SK-N-SH treated with all-trans-retinoic acid at 6 μM for 48 hours (cell line): Measurements from ENCODE around the gene MC1R.

Experiments used
- ATAC-seq: fragments of 200-7000 bp; cut with Tn5 transposase; 3 replicates; pipeline ENCODE4 v1.9.1; 2020; ENCODE audit warnings: mild to moderate bottlenecking, moderate library complexity
- BACH2 ChIP-seq: fragments of 250-450 bp; sonication (Bioruptor Pico); IDR thresholded peaks from 2 replicates; pipeline ENCODE4 v1.9.0; 2021; ENCODE audit warnings: mild to moderate bottlenecking, borderline replicate concordance
- ESRRG ChIP-seq: fragments of 250-450 bp; sonication (Bioruptor Pico); IDR thresholded peaks from 2 replicates; pipeline ENCODE4 v1.6.1; 2021; ENCODE audit warnings: mild to moderate bottlenecking
- GLIS3 ChIP-seq: fragments of 250-450 bp; sonication (Bioruptor Pico); IDR thresholded peaks from 2 replicates; pipeline ENCODE4 v1.5.0; 2020; ENCODE audit warnings: mild to moderate bottlenecking, moderate library complexity
- ISL1 ChIP-seq: fragments of 250-450 bp; sonication (Bioruptor Pico); IDR thresholded peaks from 2 replicates; pipeline ENCODE4 v2.1.2; 2022; ENCODE audit warnings: mild to moderate bottlenecking, moderate library complexity
- OSR1 ChIP-seq: fragments of 250-450 bp; sonication (Bioruptor Pico); IDR thresholded peaks from 2 replicates; pipeline ENCODE4 v1.8.0; 2022; ENCODE audit warnings: moderate library complexity, mild to moderate bottlenecking, inconsistent platforms
- PPARA ChIP-seq: fragments of 250-450 bp; sonication (Bioruptor Pico); IDR thresholded peaks from 2 replicates; pipeline ENCODE4 v1.5.0; 2020; ENCODE audit warnings: mild to moderate bottlenecking, borderline replicate concordance
- RARB ChIP-seq: fragments of 250-450 bp; sonication (Bioruptor Pico); IDR thresholded peaks from 2 replicates; pipeline ENCODE4 v1.8.0; 2021; ENCODE audit warnings: mild to moderate bottlenecking, moderate library complexity
- SNAI2 ChIP-seq: fragments of 250-450 bp; sonication (Bioruptor Pico); IDR thresholded peaks from 2 replicates; pipeline ENCODE4 v1.5.0; 2020; ENCODE audit warnings: mild to moderate bottlenecking, moderate library complexity
- TCF4 ChIP-seq: fragments of 250-450 bp; sonication (Bioruptor Pico); IDR thresholded peaks from 2 replicates; pipeline ENCODE4 v1.8.0; 2021; ENCODE audit warnings: mild to moderate bottlenecking, moderate library complexity, borderline replicate concordance
- TOX ChIP-seq: fragments of 250-450 bp; sonication (Bioruptor Pico); IDR thresholded peaks from 2 replicates; pipeline ENCODE4 v1.8.0; 2021; ENCODE audit warnings: mild to moderate bottlenecking, moderate library complexity, borderline replicate concordance
- ZFP3 ChIP-seq: fragments of 250-450 bp; sonication (Bioruptor Pico); IDR thresholded peaks from 2 replicates; pipeline ENCODE4 v1.5.0; 2020; ENCODE audit warnings: mild to moderate bottlenecking, moderate library complexity
- ZFP30 ChIP-seq: fragments of 450-650 bp; formaldehyde crosslinking; IDR thresholded peaks from 2 replicates; pipeline ENCODE4 v1.5.0; 2022; ENCODE audit warnings: mild to moderate bottlenecking, moderate library complexity
- ZNF70 ChIP-seq: fragments of 450-650 bp; formaldehyde crosslinking; IDR thresholded peaks from 2 replicates; pipeline ENCODE4 v1.5.0; 2020; ENCODE audit warnings: mild to moderate bottlenecking, moderate library complexity
- ZNF8 ChIP-seq: fragments of 450-650 bp; formaldehyde crosslinking; IDR thresholded peaks from 2 replicates; pipeline ENCODE4 v1.5.0; 2020; ENCODE audit warnings: mild to moderate bottlenecking, moderate library complexity
- TF ChIP-seq, protein P1 (sequence below): fragments of 250-450 bp; sonication (Bioruptor Pico); IDR thresholded peaks from 2 replicates; pipeline ENCODE4 v1.5.0; 2020; ENCODE audit warnings: mild to moderate bottlenecking, moderate library complexity
- TF ChIP-seq, protein P2 (sequence below): fragments of 250-450 bp; sonication (Bioruptor Pico); IDR thresholded peaks from 2 replicates; pipeline ENCODE4 v1.8.0; 2021; ENCODE audit warnings: low read depth, mild to moderate bottlenecking, moderate library complexity, borderline replicate concordance
- TF ChIP-seq, protein P3 (sequence below): fragments of 250-450 bp; sonication (Bioruptor Pico); IDR thresholded peaks from 2 replicates; pipeline ENCODE4 v1.5.1; 2020; ENCODE audit warnings: low read depth, mild to moderate bottlenecking, moderate library complexity
- TF ChIP-seq, protein P4 (sequence below): fragments of 250-450 bp; sonication (Bioruptor Pico); IDR thresholded peaks from 2 replicates; pipeline ENCODE4 v1.5.1; 2021; ENCODE audit warnings: mild to moderate bottlenecking, moderate library complexity
- TF ChIP-seq, protein P5 (sequence below): fragments of 250-450 bp; sonication (Bioruptor Pico); IDR thresholded peaks from 2 replicates; pipeline ENCODE4 v1.8.0; 2020; ENCODE audit warnings: mild to moderate bottlenecking, moderate library complexity, borderline replicate concordance

The MC1R gene

DNA sequence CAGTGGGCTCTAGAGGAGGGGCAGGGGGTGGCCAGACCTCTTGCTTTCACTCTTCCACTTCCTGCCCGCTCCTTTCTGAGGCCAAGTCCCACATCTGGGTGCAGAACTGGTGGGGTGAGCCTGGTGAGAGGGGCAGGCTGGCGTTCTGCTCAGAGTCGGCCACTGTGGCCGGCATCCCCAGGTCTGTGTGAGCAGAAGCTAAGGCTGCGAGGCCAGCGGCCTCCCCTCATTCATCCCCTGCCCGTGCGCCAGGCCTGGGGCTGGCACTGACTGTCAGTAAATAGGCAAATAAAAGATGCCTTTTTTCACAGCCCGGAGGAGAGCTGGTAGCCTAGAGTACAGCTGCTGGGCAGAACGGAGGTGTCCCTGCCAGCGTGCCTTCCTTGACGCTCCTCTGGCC, 31.1 kb downstream of the MC1R start:
- TF ChIP-seq ZNF70 (CRISPR knock-in tag) (no peak), GLIS3 (CRISPR knock-in tag) (no peak), ESRRG (no peak), OSR1 (CRISPR knock-in tag) (no peak)
- no peak for ATAC-seq

DNA sequence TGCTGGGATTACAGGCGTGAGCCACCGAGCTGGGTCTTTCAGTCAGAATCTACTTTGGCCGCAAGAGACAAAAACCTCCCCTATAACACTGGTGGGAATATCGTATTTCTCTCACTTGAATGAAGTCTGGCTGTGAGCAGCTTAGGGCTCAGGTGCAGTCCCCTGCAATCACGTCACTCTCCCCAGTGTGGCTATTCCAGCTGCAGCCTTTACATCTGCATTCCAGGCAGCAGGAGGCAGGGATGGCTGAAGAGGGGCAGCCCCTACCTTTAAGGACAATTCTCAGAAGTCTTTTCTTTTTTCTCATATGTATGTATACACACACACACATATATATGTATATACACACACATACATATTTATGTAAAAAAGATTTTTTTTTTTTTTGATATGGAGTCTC, 32.8 kb downstream of the MC1R start:
- no peak for TF ChIP-seq PPARA (CRISPR knock-in tag)
- TF ChIP-seq, protein P1, sequence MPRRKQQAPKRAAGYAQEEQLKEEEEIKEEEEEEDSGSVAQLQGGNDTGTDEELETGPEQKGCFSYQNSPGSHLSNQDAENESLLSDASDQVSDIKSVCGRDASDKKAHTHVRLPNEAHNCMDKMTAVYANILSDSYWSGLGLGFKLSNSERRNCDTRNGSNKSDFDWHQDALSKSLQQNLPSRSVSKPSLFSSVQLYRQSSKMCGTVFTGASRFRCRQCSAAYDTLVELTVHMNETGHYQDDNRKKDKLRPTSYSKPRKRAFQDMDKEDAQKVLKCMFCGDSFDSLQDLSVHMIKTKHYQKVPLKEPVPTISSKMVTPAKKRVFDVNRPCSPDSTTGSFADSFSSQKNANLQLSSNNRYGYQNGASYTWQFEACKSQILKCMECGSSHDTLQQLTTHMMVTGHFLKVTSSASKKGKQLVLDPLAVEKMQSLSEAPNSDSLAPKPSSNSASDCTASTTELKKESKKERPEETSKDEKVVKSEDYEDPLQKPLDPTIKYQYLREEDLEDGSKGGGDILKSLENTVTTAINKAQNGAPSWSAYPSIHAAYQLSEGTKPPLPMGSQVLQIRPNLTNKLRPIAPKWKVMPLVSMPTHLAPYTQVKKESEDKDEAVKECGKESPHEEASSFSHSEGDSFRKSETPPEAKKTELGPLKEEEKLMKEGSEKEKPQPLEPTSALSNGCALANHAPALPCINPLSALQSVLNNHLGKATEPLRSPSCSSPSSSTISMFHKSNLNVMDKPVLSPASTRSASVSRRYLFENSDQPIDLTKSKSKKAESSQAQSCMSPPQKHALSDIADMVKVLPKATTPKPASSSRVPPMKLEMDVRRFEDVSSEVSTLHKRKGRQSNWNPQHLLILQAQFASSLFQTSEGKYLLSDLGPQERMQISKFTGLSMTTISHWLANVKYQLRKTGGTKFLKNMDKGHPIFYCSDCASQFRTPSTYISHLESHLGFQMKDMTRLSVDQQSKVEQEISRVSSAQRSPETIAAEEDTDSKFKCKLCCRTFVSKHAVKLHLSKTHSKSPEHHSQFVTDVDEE, result no peak
- no peak for TF ChIP-seq TCF4
- TF ChIP-seq, protein P2, sequence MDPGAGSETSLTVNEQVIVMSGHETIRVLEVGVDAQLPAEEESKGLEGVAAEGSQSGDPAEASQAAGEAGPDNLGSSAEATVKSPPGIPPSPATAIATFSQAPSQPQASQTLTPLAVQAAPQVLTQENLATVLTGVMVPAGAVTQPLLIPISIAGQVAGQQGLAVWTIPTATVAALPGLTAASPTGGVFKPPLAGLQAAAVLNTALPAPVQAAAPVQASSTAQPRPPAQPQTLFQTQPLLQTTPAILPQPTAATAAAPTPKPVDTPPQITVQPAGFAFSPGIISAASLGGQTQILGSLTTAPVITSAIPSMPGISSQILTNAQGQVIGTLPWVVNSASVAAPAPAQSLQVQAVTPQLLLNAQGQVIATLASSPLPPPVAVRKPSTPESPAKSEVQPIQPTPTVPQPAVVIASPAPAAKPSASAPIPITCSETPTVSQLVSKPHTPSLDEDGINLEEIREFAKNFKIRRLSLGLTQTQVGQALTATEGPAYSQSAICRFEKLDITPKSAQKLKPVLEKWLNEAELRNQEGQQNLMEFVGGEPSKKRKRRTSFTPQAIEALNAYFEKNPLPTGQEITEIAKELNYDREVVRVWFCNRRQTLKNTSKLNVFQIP, result no peak
- TF ChIP-seq ZFP30 (CRISPR knock-in tag), result no peak
- TF ChIP-seq, protein P3, sequence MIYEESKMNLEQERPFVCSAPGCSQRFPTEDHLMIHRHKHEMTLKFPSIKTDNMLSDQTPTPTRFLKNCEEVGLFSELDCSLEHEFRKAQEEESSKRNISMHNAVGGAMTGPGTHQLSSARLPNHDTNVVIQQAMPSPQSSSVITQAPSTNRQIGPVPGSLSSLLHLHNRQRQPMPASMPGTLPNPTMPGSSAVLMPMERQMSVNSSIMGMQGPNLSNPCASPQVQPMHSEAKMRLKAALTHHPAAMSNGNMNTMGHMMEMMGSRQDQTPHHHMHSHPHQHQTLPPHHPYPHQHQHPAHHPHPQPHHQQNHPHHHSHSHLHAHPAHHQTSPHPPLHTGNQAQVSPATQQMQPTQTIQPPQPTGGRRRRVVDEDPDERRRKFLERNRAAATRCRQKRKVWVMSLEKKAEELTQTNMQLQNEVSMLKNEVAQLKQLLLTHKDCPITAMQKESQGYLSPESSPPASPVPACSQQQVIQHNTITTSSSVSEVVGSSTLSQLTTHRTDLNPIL (CRISPR knock-in tag), result no peak
- TF ChIP-seq, all 23 proteins: peak for 0
- ATAC-seq, result no peak

DNA sequence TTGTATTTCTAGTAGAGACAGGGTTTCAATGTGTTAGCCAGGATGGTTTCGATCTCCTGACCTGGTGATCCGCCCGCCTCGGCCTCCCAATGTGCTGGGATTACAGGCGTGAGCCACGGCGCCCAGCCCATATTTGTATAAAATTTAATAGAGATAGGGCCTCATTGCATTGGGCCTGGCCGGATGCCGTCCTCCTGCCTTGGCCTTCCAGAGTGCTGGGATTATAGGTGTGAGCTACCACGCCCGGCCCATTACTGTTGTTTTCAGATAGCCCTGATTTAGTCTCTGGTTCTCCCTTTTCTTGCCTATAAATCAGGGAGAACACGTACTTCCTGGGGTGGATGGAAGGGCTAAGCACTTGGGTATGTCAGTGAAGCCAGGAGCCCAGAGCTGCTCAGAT, 33.4 kb downstream of the MC1R start:
- ATAC-seq, result no peak
- TF ChIP-seq, protein P3 (CRISPR knock-in tag), result no peak
- TF ChIP-seq, protein P2, result no peak
- TF ChIP-seq ZNF8 (CRISPR knock-in tag) (no peak), ZFP3 (CRISPR knock-in tag) (no peak), PPARA (CRISPR knock-in tag) (no peak), SNAI2 (CRISPR knock-in tag) (no peak), TOX (no peak)

DNA sequence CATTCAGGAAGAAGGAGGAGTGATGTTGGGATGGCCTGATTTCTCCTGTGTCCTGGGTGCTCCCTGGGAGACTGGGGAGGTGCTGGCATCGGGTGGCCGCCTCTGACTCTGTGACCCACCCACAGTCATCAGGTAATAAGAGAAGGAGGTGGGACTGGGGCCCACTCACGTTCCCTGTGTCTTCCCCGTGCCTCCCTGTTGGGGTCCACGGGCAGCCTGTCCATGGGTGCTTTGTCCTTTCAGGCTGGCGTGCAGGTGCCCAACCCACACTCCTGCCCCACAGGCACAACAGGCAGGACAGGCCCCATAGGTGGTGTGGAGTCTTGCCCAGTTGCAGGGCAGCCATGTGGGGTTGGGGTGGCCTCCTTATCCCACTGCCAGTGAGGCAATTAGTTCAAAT, 33.9 kb downstream of the MC1R start:
- ATAC-seq, result no peak
- TF ChIP-seq ZNF8 (CRISPR knock-in tag) (no peak), GLIS3 (CRISPR knock-in tag) (no peak), RARB (CRISPR knock-in tag) (no peak), OSR1 (CRISPR knock-in tag) (no peak), BACH2 (CRISPR knock-in tag) (no peak), TCF4 (no peak), TOX (no peak), ISL1 (no peak), ZFP3 (CRISPR knock-in tag) (no peak)
- TF ChIP-seq, protein P4, sequence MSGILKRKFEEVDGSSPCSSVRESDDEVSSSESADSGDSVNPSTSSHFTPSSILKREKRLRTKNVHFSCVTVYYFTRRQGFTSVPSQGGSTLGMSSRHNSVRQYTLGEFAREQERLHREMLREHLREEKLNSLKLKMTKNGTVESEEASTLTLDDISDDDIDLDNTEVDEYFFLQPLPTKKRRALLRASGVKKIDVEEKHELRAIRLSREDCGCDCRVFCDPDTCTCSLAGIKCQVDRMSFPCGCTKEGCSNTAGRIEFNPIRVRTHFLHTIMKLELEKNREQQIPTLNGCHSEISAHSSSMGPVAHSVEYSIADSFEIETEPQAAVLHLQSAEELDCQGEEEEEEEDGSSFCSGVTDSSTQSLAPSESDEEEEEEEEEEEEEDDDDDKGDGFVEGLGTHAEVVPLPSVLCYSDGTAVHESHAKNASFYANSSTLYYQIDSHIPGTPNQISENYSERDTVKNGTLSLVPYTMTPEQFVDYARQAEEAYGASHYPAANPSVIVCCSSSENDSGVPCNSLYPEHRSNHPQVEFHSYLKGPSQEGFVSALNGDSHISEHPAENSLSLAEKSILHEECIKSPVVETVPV (CRISPR knock-in tag), result no peak
- TF ChIP-seq, protein P5, sequence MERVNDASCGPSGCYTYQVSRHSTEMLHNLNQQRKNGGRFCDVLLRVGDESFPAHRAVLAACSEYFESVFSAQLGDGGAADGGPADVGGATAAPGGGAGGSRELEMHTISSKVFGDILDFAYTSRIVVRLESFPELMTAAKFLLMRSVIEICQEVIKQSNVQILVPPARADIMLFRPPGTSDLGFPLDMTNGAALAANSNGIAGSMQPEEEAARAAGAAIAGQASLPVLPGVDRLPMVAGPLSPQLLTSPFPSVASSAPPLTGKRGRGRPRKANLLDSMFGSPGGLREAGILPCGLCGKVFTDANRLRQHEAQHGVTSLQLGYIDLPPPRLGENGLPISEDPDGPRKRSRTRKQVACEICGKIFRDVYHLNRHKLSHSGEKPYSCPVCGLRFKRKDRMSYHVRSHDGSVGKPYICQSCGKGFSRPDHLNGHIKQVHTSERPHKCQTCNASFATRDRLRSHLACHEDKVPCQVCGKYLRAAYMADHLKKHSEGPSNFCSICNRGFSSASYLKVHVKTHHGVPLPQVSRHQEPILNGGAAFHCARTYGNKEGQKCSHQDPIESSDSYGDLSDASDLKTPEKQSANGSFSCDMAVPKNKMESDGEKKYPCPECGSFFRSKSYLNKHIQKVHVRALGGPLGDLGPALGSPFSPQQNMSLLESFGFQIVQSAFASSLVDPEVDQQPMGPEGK (CRISPR knock-in tag), result no peak
- TF ChIP-seq, protein P2, result no peak
- TF ChIP-seq, protein P1, result no peak
